GM23248 (cell line): Measurements from ENCODE around the gene CDIP1. TPM values are rescaled to one million over a fixed set of nuclear protein-coding genes. Genes with fewer than 3 reads are reported as not detected.

ENCODE experiments used
- DNase-seq: peaks from one replicate; pipeline ENCODE4 v3.0.0-alpha.2; 2015
- H2AFZ ChIP-seq: fragments of 200-600 bp; sonication (generic); 2 replicates; pipeline ENCODE4 v1.6.1; 2016; ENCODE audit warnings: antibody characterized with exemption
- H3F3A ChIP-seq: fragments of 200-600 bp; sonication (generic); 2 replicates; pipeline ENCODE4 v1.6.1; 2016; ENCODE audit warnings: mild to moderate bottlenecking, antibody characterized with exemption, mixed run types; ENCODE audit not compliant: insufficient read depth
- H3K27ac ChIP-seq: fragments of 200-600 bp; sonication (generic); 2 replicates; pipeline ENCODE4 v1.5.1; 2016; ENCODE audit warnings: mild to moderate bottlenecking
- H3K27me3 ChIP-seq: fragments of 200-600 bp; sonication (generic); replicated peaks from 2 replicates; pipeline ENCODE4 v1.6.1; 2016; ENCODE audit warnings: mild to moderate bottlenecking; ENCODE audit not compliant: insufficient read depth
- H3K36me3 ChIP-seq: fragments of 200-600 bp; sonication (generic); 2 replicates; pipeline ENCODE4 v1.6.1; 2016; ENCODE audit warnings: low read depth, mild to moderate bottlenecking
- H3K4me1 ChIP-seq: fragments of 200-600 bp; sonication (generic); 2 replicates; pipeline ENCODE4 v1.6.1; 2016; ENCODE audit warnings: mild to moderate bottlenecking; ENCODE audit not compliant: insufficient read depth
- H3K4me2 ChIP-seq: fragments of 200-600 bp; sonication (generic); one replicate; pipeline ENCODE4 v1.6.1; 2016; ENCODE audit warnings: mild to moderate bottlenecking; ENCODE audit not compliant: unreplicated experiment
- H3K4me3 ChIP-seq: fragments of 200-600 bp; sonication (generic); 2 replicates; pipeline ENCODE4 v1.5.1; 2016; ENCODE audit warnings: mild to moderate bottlenecking
- H3K79me2 ChIP-seq: fragments of 200-600 bp; sonication (generic); 2 replicates; pipeline ENCODE4 v1.6.1; 2016; ENCODE audit warnings: mild to moderate bottlenecking; ENCODE audit not compliant: insufficient read depth
- H3K9ac ChIP-seq: fragments of 200-600 bp; sonication (generic); 2 replicates; pipeline ENCODE4 v1.6.1; 2016; ENCODE audit warnings: mild to moderate bottlenecking
- H3K9me2 ChIP-seq: fragments of 200-600 bp; sonication (generic); 2 replicates; pipeline ENCODE4 v1.6.1; 2016; ENCODE audit warnings: mixed run types, mild to moderate bottlenecking, moderate library complexity; ENCODE audit not compliant: insufficient read depth
- H3K9me3 ChIP-seq: fragments of 200-600 bp; sonication (generic); one replicate; pipeline ENCODE4 v1.6.1; 2017; ENCODE audit warnings: low read depth
- H4K20me1 ChIP-seq: fragments of 200-600 bp; sonication (generic); 2 replicates; pipeline ENCODE4 v1.6.0; 2016; ENCODE audit not compliant: insufficient read depth
- EZH2 ChIP-seq: fragments of 200-600 bp; sonication (generic); IDR thresholded peaks from 2 replicates; pipeline ENCODE4 v1.6.1; 2018; ENCODE audit warnings: antibody characterized with exemption, mild to moderate bottlenecking; ENCODE audit not compliant: insufficient read depth, poor library complexity, severe bottlenecking
- EZH2phosphoT487 ChIP-seq: fragments of 200-600 bp; sonication (generic); IDR thresholded peaks from 2 replicates; pipeline ENCODE4 v1.6.1; 2018; ENCODE audit warnings: antibody characterized with exemption, moderate library complexity, mild to moderate bottlenecking, low read depth; ENCODE audit not compliant: insufficient read depth
- WGBS, 2 experiments: methylation state at CpG; one replicate each; pipeline ENCODE4 v1.1.6; 2015 to 2017; ENCODE audit warnings: low lambda C conversion rate in 2 of 2, low coverage in 1 of 2; ENCODE audit errors: missing lambda C conversion rate in 2 of 2; 5-methylcytosine and 5-hydroxymethylcytosine counted together
- in situ Hi-C: fragments of 300-500 bp; cut with MboI; formaldehyde crosslinking; loops from 2 replicates; pipeline ENCODE4 v1.15.0; 2020
- polyA plus RNA-seq: library from polyadenylated mRNA; unstranded; fragments of >200 nt; fragmentation: Nextera tagmentation; extraction: Ambion mirVana; gene quantifications from 2 replicates; pipeline ENCODE4 v1.2.1, GENCODE V29; 2016
- total RNA-seq: library from RNA; depleted of rRNA; stranded (reverse); fragments of >200 nt; shearing (Covaris generic); gene quantifications from 2 replicates; pipeline ENCODE4 v1.2.3, GENCODE V29; 2014

Gene CDIP1
- total and polyA plus RNA-seq, 2 experiments from 2014 or later = 14.7 to 17.7 TPM

DNA sequence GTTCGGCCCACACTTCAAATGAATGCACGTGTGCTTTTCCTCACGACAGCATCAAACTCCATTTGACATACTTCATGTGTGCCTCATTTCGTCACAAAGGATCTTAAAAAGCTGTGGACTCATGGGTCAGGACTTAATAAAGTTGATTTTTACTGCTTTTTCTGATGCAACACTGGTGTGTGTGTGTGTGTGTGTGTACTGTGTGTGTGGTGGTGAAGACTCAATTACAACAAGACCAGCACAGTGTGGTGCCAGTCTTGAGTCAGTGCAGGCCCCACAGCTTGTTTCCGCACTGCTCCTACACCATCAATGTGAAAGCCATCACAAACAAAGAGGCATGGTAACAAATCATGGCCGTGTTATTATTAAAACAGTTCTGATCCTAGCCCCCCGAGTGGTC is 17.7 kb downstream of the CDIP1 start:
- H3K9me2 ChIP-seq = no peaks in the 10 kb centered on the region
- H3K9ac ChIP-seq = no peak overlapping the region
- in situ Hi-C loops = no loop called here
- no peak overlapping the region for H3K27ac ChIP-seq
- H2AFZ ChIP-seq = no peak overlapping the region
- peaks cover 4% of the 10 kb centered on the region for H3K79me2 ChIP-seq
- H3F3A ChIP-seq = no peaks in the 10 kb centered on the region
- H3K4me2 ChIP-seq = no peak overlapping the region
- H3K36me3 ChIP-seq = no peaks in the 10 kb centered on the region
- no peaks in the 10 kb centered on the region for H3K4me1 ChIP-seq
- TF ChIP-seq EZH2 (no peak), EZH2phosphoT487 (no peak)
- no peak overlapping the region for H3K4me3 ChIP-seq
- no peaks in the 10 kb centered on the region for H4K20me1 ChIP-seq
- 66 to 67% methylated on average over 7 of the region's 7 CpGs for WGBS, 2 experiments
- no peaks in the 10 kb centered on the region for H3K27me3 ChIP-seq
- H3K9me3 ChIP-seq = no peaks in the 10 kb centered on the region
- no peak for DNase-seq

DNA sequence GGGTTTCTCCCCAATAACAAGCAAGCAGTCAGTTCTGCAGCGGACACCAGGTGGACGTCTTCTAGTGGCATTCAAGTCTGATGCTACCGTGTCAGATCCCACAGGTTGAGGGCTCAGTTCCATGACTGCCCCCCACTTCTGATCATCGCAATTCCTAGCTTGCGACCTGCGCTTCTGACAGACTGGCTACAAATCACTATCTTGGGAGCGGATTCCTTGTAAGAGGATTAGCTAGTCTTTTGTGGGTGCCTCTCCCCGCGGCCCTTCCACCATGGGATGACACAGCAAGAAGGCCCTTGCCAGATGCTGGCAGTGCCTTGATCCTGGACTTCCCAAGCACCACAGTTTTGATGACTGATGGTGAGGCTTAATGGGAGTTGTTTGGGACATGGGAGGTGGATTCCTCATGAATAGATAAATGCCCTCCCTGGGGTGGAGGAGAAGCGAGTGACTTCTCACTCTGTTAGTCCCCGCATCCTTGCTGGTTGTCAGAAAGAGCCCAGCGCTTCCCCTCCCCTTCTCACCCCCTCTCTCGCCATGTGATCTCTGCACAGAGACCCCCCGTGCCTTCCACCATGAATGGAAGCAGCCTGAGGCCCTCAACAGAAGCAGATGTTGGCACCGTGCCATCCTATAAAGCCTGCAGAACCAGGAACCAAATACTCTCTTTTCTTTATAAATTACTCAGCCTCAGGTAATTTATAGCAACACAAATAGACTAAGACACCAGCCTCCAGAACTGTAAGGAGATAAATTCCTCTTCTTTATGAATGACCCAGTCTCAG is 19.1 kb downstream of the CDIP1 start:
- Histone ChIP-seq H3K27ac (no peak overlapping the region), H3K4me2 (no peak overlapping the region), H3K9me2 (no peaks in the 10 kb centered on the region), H2AFZ (no peak overlapping the region), H3K9me3 (no peaks in the 10 kb centered on the region), H3F3A (no peaks in the 10 kb centered on the region), H3K4me1 (no peaks in the 10 kb centered on the region), H3K27me3 (no peaks in the 10 kb centered on the region), H3K4me3 (no peak overlapping the region), H3K79me2 (peaks cover 4% of the 10 kb centered on the region), H3K36me3 (no peaks in the 10 kb centered on the region), H4K20me1 (no peaks in the 10 kb centered on the region), H3K9ac (no peak overlapping the region)
- TF ChIP-seq EZH2 (no peak), EZH2phosphoT487 (no peak)
- no peak for DNase-seq
- 72 to 77% methylated on average over 13 to 15 of the region's 15 CpGs for WGBS, 2 experiments
- in situ Hi-C loops = no loop called here

- H4K20me1 ChIP-seq = no peaks in the 10 kb centered on the region
- WGBS, 2 experiments = 65 to 69% methylated on average over 12 of the region's 12 CpGs
- H3K4me1 ChIP-seq = no peaks in the 10 kb centered on the region
- TF ChIP-seq EZH2 (no peak), EZH2phosphoT487 (no peak)
- in situ Hi-C loops = no loop called here
- no peak overlapping the region for H3K4me2 ChIP-seq
- no peak overlapping the region for H3K9ac ChIP-seq
- no peaks in the 10 kb centered on the region for H3K9me3 ChIP-seq
- H3K27ac ChIP-seq = no peak overlapping the region
- H3F3A ChIP-seq = no peaks in the 10 kb centered on the region
- H3K27me3 ChIP-seq = no peaks in the 10 kb centered on the region
- H2AFZ ChIP-seq = no peak overlapping the region
- peaks cover 4% of the 10 kb centered on the region for H3K79me2 ChIP-seq
- H3K9me2 ChIP-seq = no peaks in the 10 kb centered on the region
- peak; percentile 44 for DNase-seq
- no peaks in the 10 kb centered on the region for H3K36me3 ChIP-seq
- no peak overlapping the region for H3K4me3 ChIP-seq
Observed at GRCh38 chr16:4517812-4518680, 20.5 kb downstream of the CDIP1 start.

- H2AFZ ChIP-seq = no peak overlapping the region
- H3K4me3 ChIP-seq = no peak overlapping the region
- no peak overlapping the region for H3K4me2 ChIP-seq
- H4K20me1 ChIP-seq = no peaks in the 10 kb centered on the region
- H3K36me3 ChIP-seq = no peaks in the 10 kb centered on the region
- H3K27me3 ChIP-seq = no peaks in the 10 kb centered on the region
- 32 to 37% methylated on average over 5 of the region's 5 CpGs for whole genome bisulfite sequencing, 2 experiments
- H3K9me2 ChIP-seq = no peaks in the 10 kb centered on the region
- in situ Hi-C loops = no loop called here
- no peak for TF ChIP-seq EZH2phosphoT487
- no peak for TF ChIP-seq EZH2
- no peaks in the 10 kb centered on the region for H3F3A ChIP-seq
- no peaks in the 10 kb centered on the region for H3K9me3 ChIP-seq
- no peaks in the 10 kb centered on the region for H3K4me1 ChIP-seq
- peaks cover 4% of the 10 kb centered on the region for H3K79me2 ChIP-seq
- no peak overlapping the region for H3K9ac ChIP-seq
- no peak overlapping the region for H3K27ac ChIP-seq
- no peak for DNase-seq
Observed at GRCh38 chr16:4515611-4516233, 22.9 kb downstream of the CDIP1 start.
